Subcutaneous adipose tissue (tissue), 4 donors: ENCODE results near the gene DMXL2. TPM values are rescaled to one million over a fixed set of nuclear protein-coding genes. Genes with fewer than 3 reads are reported as not detected.

Experiments
- total RNA-seq, 4 donors: library from RNA; depleted of rRNA; stranded (reverse); fragments of >200 nt; gene quantifications; one replicate each; pipeline ENCODE4 v1.1.0, GENCODE V29; 2016
- TF ChIP-seq, protein P1 (sequence below): fragments of 450-650 bp; IDR thresholded peaks from one replicate; pipeline ENCODE4 v1.5.1; 2016; ENCODE audit warnings: low read depth, mild to moderate bottlenecking, control low read depth, antibody characterized with exemption, moderate library complexity

The DMXL2 gene
- total RNA-seq, 4 donors from 2014 or later = 35.2 to 215 (median 77.5) TPM

DNA sequence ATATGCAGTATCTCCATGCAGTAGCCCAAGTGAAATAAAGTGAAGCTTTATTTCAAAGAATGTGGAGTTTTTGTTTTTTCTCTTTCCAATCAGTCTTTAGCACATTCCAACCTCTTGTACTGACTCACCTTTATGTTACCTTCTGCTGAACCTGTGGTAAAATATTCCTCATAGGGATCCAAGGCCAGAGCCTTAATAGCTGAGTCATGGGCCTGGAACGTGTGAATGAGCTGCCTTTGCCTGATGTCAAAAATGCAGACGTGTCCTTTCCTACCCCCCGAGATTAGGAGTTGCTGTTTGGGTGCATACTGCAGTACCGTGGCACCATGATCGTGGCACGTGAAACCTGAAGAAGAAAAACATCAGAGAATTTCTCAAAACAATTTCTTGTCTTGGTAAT lies 172.6 kb downstream of the DMXL2 start:
- TF ChIP-seq, protein P1, sequence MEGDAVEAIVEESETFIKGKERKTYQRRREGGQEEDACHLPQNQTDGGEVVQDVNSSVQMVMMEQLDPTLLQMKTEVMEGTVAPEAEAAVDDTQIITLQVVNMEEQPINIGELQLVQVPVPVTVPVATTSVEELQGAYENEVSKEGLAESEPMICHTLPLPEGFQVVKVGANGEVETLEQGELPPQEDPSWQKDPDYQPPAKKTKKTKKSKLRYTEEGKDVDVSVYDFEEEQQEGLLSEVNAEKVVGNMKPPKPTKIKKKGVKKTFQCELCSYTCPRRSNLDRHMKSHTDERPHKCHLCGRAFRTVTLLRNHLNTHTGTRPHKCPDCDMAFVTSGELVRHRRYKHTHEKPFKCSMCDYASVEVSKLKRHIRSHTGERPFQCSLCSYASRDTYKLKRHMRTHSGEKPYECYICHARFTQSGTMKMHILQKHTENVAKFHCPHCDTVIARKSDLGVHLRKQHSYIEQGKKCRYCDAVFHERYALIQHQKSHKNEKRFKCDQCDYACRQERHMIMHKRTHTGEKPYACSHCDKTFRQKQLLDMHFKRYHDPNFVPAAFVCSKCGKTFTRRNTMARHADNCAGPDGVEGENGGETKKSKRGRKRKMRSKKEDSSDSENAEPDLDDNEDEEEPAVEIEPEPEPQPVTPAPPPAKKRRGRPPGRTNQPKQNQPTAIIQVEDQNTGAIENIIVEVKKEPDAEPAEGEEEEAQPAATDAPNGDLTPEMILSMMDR = no peak

DNA sequence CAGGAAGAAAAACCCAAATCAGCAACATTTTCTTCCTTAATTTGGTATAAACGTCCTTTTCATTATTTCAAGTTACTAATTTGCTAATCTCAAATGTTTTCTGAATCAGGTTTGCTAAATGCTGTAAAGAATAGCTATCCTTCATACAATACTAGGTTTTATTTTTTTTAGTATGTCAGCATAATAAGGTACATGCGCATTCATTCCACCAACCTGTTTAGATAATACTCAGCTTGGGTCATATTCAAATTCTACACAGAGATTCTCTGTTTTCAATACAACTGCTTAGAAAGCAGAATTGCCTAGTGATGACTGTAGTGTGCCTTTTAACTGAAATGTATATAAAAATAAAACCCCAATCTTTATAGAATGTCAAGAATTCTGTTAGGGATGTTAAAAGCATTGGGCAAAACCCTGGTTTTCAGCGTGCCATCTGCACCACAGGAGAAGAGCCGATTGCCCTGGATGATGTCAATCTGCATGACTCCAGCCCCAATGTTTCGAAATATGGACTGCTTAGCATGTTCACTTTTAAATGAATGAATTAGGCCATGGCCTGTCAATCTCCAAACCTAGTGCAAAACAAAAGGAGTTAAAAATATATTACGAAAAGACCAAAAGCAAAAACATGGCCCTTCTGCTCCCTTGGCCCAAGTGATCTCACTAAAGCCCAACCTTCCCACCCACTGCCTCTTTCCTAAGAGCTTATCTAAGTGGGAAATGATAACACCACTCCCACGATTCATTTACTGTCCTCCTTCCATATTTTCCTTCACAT lies 173.8 kb downstream of the DMXL2 start:
- TF ChIP-seq, protein P1 = no peak

DNA sequence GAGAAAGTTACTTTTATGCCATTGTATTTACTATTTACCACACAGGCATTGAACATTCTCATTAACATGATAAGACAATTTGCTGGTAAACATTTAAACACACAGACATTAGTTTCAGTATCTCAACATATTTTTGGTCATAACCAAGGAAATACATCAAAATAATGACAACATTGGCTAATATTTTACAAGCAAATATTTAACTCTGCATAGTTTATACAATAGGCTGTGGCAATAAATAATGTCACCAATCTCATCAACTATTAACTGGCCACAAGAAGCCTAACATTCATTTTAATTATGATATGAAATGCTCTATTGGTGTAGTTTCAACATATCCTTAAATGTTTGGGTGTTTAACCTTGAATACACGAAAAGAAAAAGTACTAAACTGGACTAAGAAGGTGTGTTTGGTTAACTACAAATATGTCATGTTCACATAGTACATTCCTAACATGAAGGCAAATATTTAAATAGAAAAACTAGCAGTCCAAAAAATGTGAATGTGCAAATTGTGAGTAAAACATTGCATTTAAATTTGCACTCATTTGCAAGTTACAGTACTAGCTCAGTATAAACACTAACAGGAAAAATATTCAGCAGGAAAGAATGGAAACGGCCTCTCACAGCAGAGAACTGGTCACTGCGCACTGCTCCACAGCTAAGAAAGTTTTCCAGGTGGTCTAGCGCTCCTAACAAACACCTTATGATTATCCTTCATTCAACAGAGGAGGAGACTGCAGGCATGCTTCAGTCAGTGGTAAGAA lies 174.5 kb downstream of the DMXL2 start:
- TF ChIP-seq, protein P1 = no peak

DNA sequence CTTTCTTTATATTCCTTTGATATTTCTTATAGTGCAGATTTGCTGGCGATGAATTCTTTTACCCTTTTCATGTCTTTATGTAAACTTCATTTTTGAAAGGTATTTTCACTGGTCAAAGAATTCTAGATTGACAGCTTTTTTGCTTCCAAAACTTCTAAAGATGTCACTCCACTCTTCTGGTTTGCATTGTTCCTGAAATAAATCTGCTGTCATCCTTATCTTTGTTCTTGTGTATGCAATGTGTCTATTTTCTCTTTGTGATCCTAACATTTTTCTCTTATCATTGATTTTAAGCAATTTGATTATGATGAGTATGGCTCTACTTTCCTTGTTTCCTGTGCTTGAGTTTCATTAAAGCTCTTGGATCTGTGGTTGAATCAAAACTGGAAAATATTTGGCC lies 177.8 kb downstream of the DMXL2 start:
- TF ChIP-seq, protein P1 = no peak

DNA sequence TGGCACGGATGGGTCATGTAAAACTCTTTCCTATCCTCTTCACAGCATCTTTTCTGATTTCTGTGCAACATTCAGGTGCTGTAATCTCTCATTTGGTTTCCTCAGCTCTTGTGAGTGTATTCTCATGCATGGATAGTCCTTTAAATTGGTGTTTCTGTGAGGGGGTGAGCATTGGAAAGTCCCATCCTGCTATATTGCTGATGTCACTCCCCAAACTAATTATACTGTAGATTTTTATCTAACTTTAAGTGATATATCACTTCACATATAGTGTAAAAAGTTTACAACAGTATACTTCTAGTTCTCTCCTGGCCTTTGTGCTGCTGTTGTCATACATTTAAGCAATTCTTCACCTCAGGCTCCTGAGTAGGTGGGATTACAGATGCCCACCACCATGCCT lies 178.5 kb downstream of the DMXL2 start:
- TF ChIP-seq, protein P1 = no peak

DNA sequence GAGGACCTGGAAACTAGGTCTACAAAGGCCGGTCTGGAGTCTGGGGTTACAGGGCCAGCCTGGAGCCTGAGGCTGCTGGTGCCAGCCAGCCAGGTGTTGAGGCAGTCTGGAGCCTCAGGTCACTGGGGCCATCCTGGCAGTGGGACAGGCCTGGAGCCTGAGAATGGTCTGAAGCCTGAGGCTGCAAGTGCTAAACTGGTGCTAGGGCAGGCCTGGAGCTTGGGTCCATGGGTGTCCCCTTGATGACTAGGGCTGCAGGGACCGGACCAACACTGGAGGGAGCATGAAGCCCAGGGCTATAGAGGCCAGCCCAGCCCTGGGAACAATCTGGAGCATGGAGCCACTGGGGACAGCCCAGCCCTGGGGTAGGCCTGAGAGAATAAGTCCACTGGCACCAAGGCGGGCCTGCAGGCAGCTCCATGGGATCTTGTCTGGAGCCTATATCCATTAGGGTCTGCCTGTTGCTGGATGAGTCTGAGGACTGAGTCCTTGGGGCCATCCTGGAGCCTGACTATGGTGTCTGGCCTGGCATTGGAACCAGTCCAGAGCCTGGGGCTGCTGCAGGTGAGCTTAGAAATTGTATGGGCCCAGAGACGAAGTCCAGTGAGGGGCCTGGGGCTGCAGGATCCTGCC lies 179.2 kb downstream of the DMXL2 start:
- TF ChIP-seq, protein P1 = no peak

DNA sequence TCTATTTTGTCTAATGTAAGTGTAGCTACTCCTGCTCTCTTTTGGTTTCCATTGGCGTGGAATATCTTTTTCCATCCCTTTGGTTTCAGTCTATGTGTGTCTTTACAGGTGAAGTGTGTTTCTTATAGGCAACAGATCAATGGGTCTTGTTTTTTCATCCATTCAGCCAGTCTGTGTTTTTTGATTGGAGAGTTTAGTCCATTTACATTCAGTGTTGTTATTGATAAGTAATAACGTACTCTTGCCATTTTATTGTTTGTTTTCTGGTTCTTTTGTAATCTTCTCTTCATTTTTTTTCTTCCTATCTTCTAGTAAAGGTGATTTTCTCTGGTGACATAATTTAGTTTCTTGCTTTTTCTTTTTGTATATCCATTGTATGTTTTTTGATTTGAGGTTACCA lies 184.0 kb downstream of the DMXL2 start:
- TF ChIP-seq, protein P1 = no peak
